H1 (cell line): ENCODE data around the gene LTBP1. TPM values are rescaled to one million over a fixed set of nuclear protein-coding genes. Genes with fewer than 3 reads are reported as not detected.

ENCODE experiments used
- EGR1 ChIP-seq: IDR thresholded peaks from 2 replicates; pipeline ENCODE4 v1.6.1; 2011; ENCODE audit warnings: low read depth, low read length, borderline replicate concordance
- GABPA ChIP-seq: IDR thresholded peaks from 2 replicates; pipeline ENCODE4 v1.6.1; 2011; ENCODE audit warnings: mild to moderate bottlenecking, low read length, moderate library complexity, borderline replicate concordance; ENCODE audit not compliant: insufficient read depth
- JUND ChIP-seq: IDR thresholded peaks from 2 replicates; pipeline ENCODE4 v1.6.1; 2011; ENCODE audit warnings: mild to moderate bottlenecking, improper control_type of control experiment, low read length
- NANOG ChIP-seq: IDR thresholded peaks from 2 replicates; pipeline ENCODE4 v1.6.1; 2011; ENCODE audit warnings: low read length, low read depth, mild to moderate bottlenecking, inconsistent platforms; ENCODE audit not compliant: insufficient read depth, poor library complexity, severe bottlenecking
- polyA plus RNA-seq, 7 experiments: library from polyadenylated mRNA; depleted of rRNA in 3 of 7; stranded (reverse) in 5 of 7; unstranded in 2 of 7; fragments of >200 nt in 5 of 7; fragments of 200-250 nt in 2 of 7; gene quantifications; 1 replicate in 5 of 7; 2 replicates in 1 of 7; 4 replicates in 1 of 7; pipeline versions ENCODE4 v1.2.1 to v1.2.3, GENCODE V29; 2011 to 2013; ENCODE audit warnings: missing spikeins in 2 of 7, mixed read lengths in 2 of 7
- total RNA-seq: library from RNA; stranded (reverse); fragmentation: NEBNext Ultra II Directional; extraction: Animal tissue kit (Norgen Biotek cat#: 25700); gene quantifications from 2 replicates; pipeline ENCODE4 v1.2.1, GENCODE V29; 2021

LTBP1 gene
- total and polyA plus RNA-seq, 2 of the 8 experiments (the other 6 are each of a cell fraction or from before 2014, with no cell fraction given): 15.4 to 24.7 TPM

DNA sequence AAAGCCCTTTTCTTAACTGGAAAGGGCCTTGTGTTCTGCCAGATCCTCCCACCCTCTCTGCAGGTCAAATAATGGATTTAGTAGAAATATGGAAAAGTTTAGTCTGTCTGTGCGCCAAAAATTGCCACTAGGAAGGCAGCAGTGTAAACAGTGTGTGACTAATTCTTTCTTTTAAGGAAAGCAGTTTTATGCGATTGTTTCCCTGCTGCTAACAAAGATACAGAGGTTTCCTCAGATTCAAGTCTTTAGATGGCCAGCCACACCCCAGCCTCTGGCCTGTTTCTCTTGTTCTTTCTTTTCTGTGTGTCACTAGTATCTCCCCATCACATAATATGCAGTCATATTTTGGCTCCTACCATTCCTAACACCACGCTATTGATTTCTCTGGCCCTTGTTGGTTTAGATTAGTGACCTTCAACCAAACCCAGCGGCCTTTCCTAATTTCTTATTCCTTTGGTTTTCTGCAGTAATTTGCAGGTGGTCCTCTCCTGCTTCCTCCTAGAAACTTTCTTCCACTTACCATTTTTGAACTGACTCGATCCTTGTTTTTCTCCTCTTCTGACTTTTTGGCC, 157.4 kb downstream of the LTBP1 start (continued):
- no peak for TF ChIP-seq NANOG
- TF ChIP-seq EGR1: no peak
- TF ChIP-seq GABPA: no peak
- no peak for TF ChIP-seq JUND
